ENCODE data around the gene SLIT3.

SLIT3 gene

DNA sequence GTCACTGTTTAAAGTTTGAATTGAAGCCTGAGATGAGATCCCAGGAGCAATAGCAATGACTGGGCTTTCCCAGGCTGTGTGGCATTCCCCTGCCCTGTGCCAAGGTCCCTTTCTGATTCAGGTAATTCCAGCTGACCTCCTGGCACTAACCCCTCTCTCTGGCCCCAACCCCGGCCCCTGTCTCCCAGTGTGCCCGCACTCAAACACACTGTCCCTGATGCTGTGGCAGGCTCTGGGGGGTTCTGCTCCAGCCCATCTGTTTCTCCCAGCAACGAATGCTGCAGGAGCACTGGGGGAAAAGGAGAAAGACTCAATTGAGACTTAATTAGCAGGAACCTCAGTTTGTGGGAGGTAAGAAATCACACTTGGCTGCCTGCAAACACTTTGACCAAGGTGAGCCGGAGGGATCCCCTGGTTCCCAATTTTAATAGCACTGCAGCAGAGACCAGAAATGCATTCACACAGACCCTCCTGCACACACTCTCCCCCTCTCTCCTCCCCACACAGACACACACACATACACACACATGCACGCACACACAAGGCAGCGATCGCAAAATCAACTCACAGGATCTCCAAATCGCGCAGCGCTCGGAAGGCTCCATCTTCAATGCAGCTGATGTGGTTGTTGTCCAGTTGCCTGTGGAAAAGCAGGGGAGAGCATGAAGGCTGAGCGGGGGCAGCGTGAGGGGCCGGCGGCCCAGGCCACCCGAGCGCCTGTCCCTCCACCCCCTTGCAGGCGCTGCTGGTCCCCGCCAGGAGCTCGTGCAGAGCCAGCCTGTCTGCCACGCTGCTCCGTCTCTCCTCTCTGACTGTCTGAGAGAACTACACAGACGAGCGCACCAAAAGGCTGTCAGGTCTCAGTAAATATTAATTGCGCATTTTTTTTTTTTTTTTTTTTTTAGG, 456.7 kb downstream of the SLIT3 start:
- DNase-seq: peak; percentile 43

DNA sequence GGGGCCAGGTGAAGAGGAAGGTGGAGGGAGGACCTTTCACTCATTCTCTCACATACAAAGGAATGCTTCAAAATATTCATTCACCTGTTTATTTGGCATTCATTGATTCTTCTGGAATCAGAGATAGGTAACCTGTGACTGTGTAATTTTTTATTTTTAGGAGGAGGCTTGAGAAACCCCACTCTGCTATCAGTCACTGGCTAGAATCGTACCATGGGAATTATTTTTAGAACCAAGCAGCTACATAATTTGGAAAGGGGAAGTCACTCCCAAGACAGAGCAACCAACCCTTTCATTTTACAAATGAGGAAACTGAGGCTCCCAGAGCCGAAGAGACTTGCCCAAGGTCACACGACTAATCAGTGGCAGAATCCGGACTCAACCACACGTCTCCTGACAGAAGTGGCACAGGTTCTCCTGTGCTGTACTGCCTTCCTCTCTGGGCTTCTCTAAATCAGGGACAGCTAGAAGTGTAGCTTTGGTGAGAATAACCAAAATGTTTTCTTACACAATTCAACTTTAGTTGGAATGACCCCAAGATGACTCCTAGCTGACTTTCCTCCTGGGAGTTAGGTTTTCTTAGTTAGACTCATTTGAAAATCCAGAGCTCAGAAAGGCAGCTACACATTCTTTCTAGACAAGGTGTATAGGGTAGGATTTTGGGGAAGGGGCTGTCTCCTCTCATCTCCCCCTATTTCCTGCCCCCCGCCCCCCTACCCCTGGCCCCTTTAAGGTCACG, 457.5 kb downstream of the SLIT3 start:
- peak; percentile 6 for DNase-seq

DNA sequence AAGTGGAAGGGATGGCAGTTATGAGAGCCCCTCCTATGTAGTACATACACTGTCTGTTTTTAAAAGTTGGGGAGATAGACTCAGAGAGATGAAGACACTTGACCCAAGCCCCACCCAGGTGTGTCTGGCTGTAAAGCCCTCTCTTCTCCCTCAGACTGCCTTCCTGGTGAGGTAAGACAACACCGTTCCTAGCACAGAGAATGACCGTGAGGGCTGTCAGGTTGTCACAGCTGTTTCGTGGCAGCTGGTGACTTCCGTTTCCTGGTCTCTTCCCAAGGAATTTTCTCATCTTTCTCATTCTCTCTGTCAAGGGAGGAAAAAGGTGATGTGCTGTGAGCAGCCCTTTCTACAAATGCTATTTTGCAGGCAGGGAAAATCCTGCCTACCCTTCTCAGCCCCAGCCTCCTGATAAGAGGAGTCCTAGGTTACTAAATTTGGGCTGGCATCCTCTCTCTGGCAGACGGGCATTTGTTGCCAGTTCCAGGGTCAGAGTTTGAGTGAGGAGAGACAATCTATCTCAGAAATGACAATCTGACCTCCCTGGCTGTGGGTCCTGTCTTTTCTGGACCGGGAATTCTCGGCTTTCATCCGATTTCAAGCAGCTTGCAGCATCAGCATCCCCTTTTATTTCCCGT, 458.3 kb downstream of the SLIT3 start:
- DNase-seq: peak; percentile 3

DNA sequence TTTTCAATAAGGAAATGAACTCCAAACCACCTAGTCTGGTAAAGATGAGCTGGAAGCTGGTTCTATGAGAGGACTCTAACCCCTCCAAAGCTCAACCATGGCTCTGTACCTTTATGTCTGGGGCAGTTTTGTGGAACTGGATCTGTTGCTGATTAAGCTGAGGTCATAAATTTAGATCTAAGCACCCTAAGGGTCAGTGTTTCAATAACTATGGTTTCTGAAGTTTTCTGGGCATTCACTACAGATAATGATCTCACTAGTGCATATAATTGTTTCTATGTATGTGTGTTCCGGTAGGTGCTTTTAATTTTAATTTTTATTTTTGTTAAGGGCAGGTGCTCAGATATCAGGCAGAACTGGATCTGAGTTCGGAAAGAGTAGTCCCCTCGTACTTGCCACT, 463.1 kb downstream of the SLIT3 start:
- no peak for DNase-seq

DNA sequence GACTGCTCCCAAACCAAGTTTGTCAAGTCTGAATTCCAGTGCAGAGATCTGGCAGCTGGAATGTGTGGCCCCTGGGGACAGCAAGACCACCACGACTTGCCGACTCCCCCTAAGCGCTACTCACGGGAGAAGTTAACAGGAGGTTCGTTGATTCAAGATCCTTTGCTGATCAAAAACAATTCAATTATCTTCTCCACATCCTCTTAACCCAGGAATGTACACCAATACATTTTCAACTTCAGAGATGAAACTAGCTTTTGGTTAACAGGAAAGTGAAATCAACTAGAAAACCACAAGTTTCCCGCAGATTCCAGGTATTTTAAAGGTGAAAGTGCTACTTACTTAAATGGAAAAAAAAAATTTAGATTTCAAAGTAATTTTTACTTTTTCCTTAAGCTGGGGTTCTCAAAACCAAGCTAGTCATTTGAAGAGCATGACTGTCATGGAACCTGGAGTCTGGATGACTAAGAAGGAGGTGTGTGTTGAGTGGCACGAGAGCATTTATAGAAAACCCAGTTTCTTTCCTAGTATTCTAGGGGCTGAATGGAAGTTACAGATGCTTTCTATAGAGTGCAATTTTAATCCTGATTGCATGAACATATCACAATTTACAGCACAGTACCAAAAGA, 464.2 kb downstream of the SLIT3 start:
- no peak for DNase-seq

DNA sequence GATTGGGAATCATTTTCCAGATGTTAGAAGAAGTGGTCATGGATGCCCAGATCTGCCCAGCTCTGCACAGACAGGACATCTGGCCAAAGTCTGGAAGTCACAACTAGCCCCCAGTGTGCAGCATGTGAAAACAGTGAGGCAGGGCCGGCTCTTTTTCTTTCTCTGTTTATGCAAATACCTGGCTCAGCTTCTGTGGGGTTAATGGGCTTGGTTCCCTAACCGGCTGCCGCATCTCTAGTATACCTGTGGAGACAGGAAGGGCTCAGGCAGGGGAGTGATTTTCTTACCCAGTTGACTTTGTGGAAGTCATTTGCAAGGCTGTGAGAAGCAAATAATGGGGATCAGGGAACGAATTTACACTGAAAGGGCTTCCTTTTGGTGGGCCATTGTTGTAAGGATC, 467.0 kb downstream of the SLIT3 start:
- no peak for DNase-seq

DNA sequence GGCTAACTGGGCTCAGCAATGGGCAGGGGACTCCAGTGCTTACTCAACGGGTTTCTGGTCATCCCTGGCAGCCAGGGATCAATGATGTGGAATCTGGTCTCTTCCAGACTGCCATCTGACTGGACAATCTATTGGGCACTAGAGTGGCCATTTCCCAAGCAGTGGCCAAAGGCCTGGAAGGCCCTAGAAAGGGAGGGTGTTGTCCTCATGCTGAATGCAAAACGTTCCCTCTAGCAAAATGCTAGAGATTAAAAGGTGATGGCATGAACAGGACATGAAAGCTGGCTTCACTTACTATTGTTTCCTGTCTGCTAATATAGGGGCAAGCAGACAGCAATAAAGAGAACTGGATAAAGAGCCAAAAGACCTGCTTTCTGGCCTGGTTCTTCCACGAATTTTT, 467.6 kb downstream of the SLIT3 start:
- peak; percentile 9 for DNase-seq

DNA sequence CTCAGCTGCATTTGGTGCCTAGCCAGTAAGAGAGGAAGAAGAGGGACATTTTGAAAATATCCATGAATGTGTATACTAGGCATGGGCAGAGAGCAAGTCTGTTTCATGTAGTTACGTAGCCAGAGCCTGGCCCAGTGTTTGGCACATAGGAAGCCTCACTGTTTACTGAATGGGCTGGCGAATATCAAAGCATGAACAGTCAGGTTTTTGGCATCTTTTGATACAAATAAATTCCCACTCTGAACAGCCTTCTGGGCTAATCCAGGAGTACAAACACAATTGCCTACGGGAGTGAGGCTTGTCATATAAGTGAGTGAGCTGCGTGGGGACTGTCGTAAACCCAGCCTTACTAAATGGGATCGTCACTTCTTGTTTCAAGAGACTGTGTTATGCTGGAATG, 468.6 kb downstream of the SLIT3 start:
- peak; percentile 2 for DNase-seq

DNA sequence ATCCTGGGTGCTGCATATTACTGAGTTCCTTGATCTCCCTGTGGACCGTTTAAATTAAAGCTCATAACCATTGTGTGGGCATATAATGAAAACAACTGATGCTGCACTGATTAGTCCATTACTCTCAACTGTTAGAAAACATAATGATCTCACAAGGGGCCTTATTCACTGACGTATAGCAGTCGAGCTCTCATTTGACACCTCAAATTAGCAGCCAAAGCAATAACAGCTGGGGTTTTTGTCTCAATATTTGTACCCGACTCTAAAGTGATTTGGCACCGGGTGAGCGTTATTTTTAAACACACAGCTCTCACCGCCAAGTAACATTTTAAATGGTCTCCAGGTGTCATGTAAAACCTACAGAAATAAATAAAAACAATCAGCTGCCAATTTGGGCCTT, 469.6 kb downstream of the SLIT3 start:
- DNase-seq: no peak

DNA sequence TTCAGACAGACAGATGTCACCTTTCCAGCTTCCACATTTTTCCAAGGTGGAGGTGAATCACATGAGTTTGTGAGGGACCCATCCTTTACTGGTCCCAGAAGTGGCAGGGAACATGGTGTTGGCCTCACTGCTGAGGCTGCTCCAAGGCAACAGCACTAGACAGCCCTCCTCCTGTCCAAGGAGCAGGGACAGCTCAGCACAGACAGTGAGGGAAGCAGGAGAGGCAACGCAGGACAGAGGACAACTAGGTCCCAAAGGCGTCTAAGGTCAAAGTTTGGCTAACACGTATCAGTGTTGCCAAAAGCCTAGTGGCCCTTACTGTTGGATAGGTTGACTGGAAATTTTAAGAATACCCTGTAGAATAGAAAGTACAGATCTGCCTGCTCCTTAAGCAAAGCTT, 470.1 kb downstream of the SLIT3 start:
- DNase-seq: peak; percentile 43

DNA sequence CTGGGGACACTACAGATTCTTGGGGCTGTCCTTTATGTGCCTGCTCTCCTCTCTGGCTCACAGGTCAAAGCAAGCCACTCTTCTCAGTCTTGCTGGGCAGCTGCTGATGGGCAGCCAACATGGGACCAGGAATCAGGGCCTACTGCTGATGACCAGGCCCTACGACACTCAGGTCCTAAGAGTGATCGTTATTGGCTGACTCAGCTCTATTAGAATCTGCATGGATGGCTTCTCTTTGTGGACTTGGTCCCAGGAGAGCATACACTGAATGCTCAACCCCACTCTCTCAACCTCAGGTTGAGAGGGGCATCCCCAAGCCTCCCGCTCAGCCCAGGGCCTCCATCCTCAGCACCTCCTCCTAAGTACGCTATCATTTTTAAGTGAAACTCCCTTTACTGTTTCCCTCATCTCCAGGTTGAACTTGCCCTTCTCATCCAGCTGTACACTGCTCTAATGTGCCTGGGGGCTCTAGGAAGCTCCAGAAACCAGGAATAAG, 471.0 kb downstream of the SLIT3 start:
- peak; percentile 29 for DNase-seq

DNA sequence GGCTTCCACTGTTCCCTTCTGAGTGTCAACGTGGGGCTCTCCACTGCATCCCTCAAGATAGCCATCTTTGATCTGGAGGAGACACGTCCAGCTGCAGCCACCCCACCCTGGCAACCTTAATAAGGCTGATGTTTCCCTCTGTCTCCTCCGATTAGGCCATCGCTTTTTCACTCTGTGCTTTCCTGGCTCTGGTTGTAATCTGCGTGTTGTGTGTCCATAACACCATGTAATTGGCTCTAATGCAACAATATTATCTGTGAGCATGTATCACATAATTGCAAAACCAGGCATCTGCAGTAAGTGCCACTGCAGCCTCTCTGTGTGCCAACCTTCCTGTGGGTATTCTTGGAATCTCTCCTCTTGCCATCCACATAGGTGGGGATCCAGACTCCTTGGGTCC, 471.9 kb downstream of the SLIT3 start:
- peak; percentile 34 for DNase-seq

DNA sequence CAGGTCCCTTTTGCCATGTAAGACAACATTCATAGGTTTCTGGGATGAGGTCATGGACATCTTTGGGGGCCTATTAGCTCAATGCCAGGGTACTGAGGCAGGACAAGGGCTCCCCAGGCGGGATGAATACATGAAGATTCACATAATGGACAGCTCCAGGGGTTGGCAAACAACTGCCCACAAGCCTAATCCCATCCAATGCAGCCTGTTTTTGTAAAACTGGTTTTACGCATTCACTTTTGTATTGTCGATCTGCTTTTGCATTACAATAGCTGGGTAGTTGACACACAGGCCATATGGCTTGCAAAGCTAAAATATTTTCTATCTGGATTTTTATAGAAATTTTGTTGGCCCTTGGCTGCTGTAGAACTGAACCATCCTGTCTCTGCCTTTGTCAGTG, 473.3 kb downstream of the SLIT3 start:
- DNase-seq: no peak

DNA sequence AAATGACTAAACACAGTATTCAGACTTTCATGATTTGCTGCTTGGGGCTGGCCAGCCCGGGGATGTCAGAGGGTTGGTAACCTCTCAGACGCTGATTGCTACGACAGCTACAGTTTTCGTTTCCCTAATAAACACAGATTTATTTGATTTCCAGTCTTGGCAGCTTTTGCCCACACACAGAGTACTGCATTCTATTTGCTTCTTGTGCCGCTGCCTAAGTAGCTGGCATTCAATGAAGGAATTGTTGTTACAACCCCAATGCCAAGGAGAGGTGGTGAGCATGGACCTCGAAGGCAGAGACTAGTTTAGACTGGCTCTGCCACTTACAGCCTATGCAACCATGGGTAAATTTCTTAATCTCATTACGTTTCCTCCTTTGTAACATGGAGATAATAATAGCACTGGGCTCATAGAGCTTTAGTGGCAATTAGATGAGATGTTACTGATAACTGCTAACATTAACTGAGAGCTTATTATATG, 474.7 kb downstream of the SLIT3 start:
- DNase-seq: no peak

DNA sequence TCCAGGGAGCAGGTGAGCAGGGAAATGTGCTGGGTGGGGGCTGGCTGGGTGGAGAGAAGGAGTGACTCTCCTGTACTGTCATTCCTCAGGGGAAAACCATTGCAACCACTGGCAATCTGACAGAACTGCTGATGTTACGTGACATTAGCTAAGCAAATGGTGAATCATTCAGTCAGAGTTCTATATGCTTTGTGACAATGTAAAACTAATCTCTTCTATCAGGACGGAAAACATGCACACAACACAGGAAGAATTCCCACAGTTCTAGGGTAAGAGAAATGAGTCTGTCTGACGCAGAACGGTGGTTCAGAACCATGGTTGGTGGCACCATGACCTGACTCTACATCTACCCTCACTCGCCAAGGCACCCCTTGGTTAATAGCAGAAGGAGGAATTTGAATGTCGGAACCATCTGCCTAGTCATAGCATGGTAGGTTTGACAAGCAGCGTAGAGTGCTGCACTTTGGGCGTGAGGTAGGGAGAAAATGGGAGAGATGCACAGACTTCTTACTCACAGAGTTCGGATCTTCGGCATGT, 478.1 kb downstream of the SLIT3 start:
- no peak for DNase-seq

DNA sequence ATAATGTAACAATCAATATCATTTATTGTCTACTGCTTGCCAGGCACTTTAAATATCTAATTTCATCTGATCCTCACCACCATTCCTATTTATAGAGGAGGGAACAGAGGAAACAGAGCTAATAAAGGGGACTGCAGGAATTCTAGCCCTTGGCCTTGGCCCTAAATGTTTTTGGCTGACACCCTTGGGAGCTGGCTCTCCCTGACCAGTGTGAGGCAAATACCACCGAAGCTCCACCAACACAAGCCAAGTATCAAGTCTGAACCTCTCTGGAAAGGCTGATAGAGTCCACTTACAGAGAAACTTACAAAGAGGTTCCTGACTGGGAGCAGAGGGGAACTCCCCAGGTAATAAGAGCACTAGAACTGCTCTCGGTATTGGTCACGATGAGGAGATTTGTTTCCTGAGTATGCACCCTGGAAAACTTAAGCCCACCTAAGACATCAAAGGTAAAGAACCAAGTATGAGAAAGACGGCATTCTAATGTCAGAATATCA, 478.6 kb downstream of the SLIT3 start:
- DNase-seq: no peak

DNA sequence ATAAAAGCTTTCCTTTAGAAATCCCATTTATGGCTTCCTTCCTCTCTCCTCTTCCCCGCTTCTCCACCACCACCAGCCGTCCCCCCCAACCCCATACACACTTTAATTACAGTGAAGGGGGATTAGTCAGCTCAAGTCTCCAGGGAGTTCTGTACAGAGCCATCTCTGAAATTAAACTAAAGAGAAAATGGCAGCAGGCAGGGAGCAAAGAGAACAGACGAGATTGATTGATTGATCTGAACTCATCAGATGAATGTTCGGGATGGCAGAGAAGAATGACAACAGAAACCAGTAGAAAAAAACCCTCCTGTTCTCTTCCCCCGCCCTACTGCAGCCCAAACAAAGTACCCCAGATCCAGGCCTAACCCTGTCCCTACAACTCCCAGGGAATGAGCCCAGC, 480.1 kb downstream of the SLIT3 start:
- DNase-seq: no peak

DNA sequence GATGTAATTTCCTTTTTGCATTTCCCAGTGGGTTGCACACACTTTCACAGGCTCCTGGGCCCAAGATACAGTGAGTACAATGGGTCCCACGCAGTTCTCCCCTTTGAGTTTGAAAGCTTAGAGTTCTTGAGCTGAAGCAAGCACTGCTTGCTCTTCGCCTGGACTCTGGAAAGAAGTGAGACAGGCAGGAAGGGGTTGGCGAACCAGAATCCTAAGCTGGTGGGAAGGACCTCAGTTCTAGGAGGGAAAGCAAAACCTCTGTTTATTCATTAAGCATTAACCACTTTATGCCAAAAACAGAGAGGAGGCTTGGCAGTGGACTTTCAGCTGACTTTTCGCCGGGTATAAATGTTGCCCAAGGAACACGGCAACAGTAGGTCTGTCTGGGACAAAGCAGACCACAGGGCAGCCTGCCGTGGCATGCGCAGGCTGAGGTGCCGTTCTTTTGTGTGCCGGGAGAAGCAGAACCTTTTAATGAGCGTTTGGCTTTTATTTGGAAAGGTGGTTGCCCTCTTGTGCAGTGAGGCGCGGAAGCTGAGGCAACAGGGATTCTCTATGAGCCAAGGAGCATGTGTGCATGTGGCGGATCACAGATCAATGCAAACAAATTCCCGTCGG, 481.8 kb downstream of the SLIT3 start:
- DNase-seq: no peak

DNA sequence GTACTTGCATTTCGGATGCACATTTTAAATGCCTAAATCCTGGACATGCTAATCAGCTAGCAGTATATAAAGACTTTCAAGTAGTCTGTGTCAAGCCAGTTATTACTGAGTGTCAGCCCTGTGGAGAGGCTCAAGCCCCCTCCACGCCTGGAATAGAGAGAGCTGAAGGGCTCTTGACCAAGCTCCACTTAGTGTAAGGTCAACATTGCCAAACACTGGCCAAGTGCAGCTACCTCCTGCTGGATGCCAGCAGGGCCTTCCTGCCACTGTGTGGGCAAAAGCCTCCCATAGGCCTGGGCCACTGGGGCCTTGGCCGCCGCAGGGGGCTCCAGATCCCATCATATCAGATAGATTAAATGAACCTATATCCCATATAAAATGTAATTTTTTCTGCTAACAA, 482.4 kb downstream of the SLIT3 start:
- DNase-seq: no peak

DNA sequence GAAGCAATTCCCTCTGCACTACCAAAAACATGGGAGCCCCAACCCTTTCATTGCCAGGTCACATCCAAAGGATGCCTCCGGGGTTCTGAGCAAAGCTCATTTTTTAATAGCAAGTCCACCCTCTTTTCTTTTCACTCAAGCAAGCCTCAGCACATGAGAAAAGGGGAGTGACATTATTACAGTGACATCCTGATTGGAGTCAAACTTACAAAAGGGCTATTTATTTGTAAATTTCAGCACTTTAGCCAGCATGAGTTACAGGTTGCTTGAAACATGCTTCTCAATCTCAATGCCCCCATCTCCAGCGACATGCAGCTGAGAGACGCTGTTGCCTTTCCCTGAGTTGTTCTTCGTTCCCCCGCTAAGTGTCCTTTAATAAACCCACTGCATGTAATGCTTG, 483.3 kb downstream of the SLIT3 start:
- DNase-seq: no peak

DNA sequence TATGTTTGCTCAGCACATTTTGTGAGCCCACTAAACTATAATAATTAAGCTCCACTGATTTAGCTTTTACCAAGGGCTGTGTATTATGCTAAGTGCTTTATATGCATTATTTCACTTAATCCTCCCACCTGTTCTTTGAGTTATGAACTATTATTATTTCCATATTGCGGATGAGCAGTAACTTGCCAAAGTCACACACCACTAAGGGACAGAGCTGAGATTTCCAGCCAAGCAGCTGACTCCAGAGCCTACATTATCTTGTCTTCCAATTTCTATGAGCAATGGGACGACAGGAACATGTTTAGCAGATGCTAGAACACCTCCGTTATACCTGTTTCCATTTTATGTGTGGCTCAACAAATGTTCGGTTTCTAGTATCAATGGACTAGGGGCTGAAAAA, 484.3 kb downstream of the SLIT3 start:
- no peak for DNase-seq

Data from right forelimb (tissue), 1 donor.